Urinary bladder (tissue), 4 donors: Measurements from ENCODE around the gene ZNF474. TPM values are rescaled to one million over a fixed set of nuclear protein-coding genes. Genes with fewer than 3 reads are reported as not detected.

ENCODE experiments used
- DNase-seq: peaks from one replicate; pipeline ENCODE4 v3.0.0-alpha.2; 2015; ENCODE audit errors: extremely low spot score
- H3K27ac ChIP-seq: one replicate; pipeline ENCODE4 v1.5.1; 2013; ENCODE audit warnings: low read depth, mild to moderate bottlenecking, moderate library complexity
- H3K36me3 ChIP-seq: one replicate; pipeline ENCODE4 v1.6.1; 2013; ENCODE audit warnings: mild to moderate bottlenecking, moderate library complexity; ENCODE audit not compliant: insufficient read depth
- H3K4me1 ChIP-seq: one replicate; pipeline ENCODE4 v1.6.1; 2013; ENCODE audit warnings: mild to moderate bottlenecking, moderate library complexity; ENCODE audit not compliant: insufficient read depth
- H3K4me3 ChIP-seq: one replicate; pipeline ENCODE4 v1.5.1; 2013; ENCODE audit warnings: low read depth, low read length
- WGBS: extraction: QIAGEN DNeasy Blood & Tissue Kit; methylation state at CpG from one replicate; pipeline ENCODE4 v1.1.7; 2013; 5-methylcytosine and 5-hydroxymethylcytosine counted together
- polyA plus RNA-seq: library from polyadenylated mRNA; stranded (reverse); fragments of 200-250 nt; gene quantifications from one replicate; pipeline ENCODE4 v1.2.3, GENCODE V29; 2013
- total RNA-seq: library from RNA; depleted of rRNA; stranded (reverse); fragments of >200 nt; gene quantifications from one replicate; pipeline ENCODE4 v1.2.3, GENCODE V29; 2014
- donor health status: healthy with polysubstance abuse.
- donor health status: healthy.

The ZNF474 gene
- total and polyA plus RNA-seq, 2 donors = 0.13 to 0.21 TPM

- H3K4me3 ChIP-seq = no peak overlapping the region
- no peaks in the 10 kb centered on the region for H3K36me3 ChIP-seq
- H3K27ac ChIP-seq = no peak overlapping the region
- 77% methylated on average over 10 of the region's 10 CpGs for WGBS
- H3K4me1 ChIP-seq = peaks cover 2% of the 10 kb centered on the region
- DNase-seq = no peak
These were observed 23.0 kb downstream of the ZNF474 start for GRCh38 chr5:122152266-122152900.

GRCh38 chr5:122153230-122153629 is 23.9 kb downstream of the ZNF474 start:
- no peaks in the 10 kb centered on the region for H3K36me3 ChIP-seq
- H3K4me1 ChIP-seq = peaks cover 2% of the 10 kb centered on the region
- no peak for DNase-seq
- WGBS = 21% methylated on average over 2 of the region's 2 CpGs
- H3K27ac ChIP-seq = no peak overlapping the region
- no peak overlapping the region for H3K4me3 ChIP-seq

GRCh38 chr5:122153774-122154173 is 24.4 kb downstream of the ZNF474 start:
- H3K36me3 ChIP-seq = no peaks in the 10 kb centered on the region
- H3K27ac ChIP-seq = no peak overlapping the region
- WGBS = 86% methylated on average over 4 of the region's 4 CpGs
- peaks cover 2% of the 10 kb centered on the region for H3K4me1 ChIP-seq
- DNase-seq = no peak
- no peak overlapping the region for H3K4me3 ChIP-seq

- no peak for DNase-seq
- no peak overlapping the region for H3K4me3 ChIP-seq
- H3K27ac ChIP-seq = no peak overlapping the region
- H3K36me3 ChIP-seq = no peaks in the 10 kb centered on the region
- peaks cover 2% of the 10 kb centered on the region for H3K4me1 ChIP-seq
- 92% methylated on average over 5 of the region's 5 CpGs for WGBS
These were observed 25.1 kb downstream of the ZNF474 start for GRCh38 chr5:122154491-122154890.

GRCh38 chr5:122154910-122155309 is 25.6 kb downstream of the ZNF474 start:
- Histone ChIP-seq H3K4me1 (peaks cover 2% of the 10 kb centered on the region), H3K4me3 (no peak overlapping the region), H3K36me3 (no peaks in the 10 kb centered on the region), H3K27ac (no peak overlapping the region)
- 67% methylated on average over 7 of the region's 7 CpGs for WGBS
- no peak for DNase-seq

- Histone ChIP-seq H3K4me1 (peaks cover 2% of the 10 kb centered on the region), H3K27ac (no peak overlapping the region), H3K4me3 (no peak overlapping the region), H3K36me3 (no peaks in the 10 kb centered on the region)
- WGBS = 80% methylated on average over 3 of the region's 3 CpGs
- no peak for DNase-seq
These were observed 26.2 kb downstream of the ZNF474 start for GRCh38 chr5:122155546-122155945.

- Histone ChIP-seq H3K4me3 (no peak overlapping the region), H3K27ac (no peak overlapping the region), H3K36me3 (no peaks in the 10 kb centered on the region), H3K4me1 (peaks cover 2% of the 10 kb centered on the region)
- 48% methylated on average over 1 of the region's 1 CpG for WGBS
- DNase-seq = no peak
These were observed 27.5 kb downstream of the ZNF474 start for GRCh38 chr5:122156724-122157325.

- Histone ChIP-seq H3K36me3 (no peaks in the 10 kb centered on the region), H3K4me1 (no peaks in the 10 kb centered on the region), H3K27ac (no peak overlapping the region), H3K4me3 (no peak overlapping the region)
- DNase-seq = no peak
- 90% methylated on average over 3 of the region's 3 CpGs for WGBS
These were observed 32.8 kb downstream of the ZNF474 start for GRCh38 chr5:122162100-122162638.

- no peaks in the 10 kb centered on the region for H3K4me1 ChIP-seq
- H3K4me3 ChIP-seq = no peak overlapping the region
- H3K27ac ChIP-seq = peak overlapping the region; percentile 71
- DNase-seq = no peak
- no peaks in the 10 kb centered on the region for H3K36me3 ChIP-seq
- 41% methylated on average over 4 of the region's 4 CpGs for WGBS
These were observed 34.0 kb downstream of the ZNF474 start for GRCh38 chr5:122163121-122164069.

- DNase-seq = no peak
- Histone ChIP-seq H3K4me1 (no peaks in the 10 kb centered on the region), H3K27ac (no peak overlapping the region), H3K4me3 (no peak overlapping the region), H3K36me3 (no peaks in the 10 kb centered on the region)
These were observed 34.7 kb downstream of the ZNF474 start for GRCh38 chr5:122164070-122164435.

- Histone ChIP-seq H3K27ac (no peak overlapping the region), H3K36me3 (no peaks in the 10 kb centered on the region), H3K4me3 (no peak overlapping the region), H3K4me1 (no peaks in the 10 kb centered on the region)
- no peak for DNase-seq
- WGBS = 79% methylated on average over 3 of the region's 3 CpGs
These were observed 35.6 kb downstream of the ZNF474 start for GRCh38 chr5:122164831-122165558.

- 75% methylated on average over 3 of the region's 3 CpGs for WGBS
- Histone ChIP-seq H3K4me3 (no peak overlapping the region), H3K4me1 (no peaks in the 10 kb centered on the region), H3K36me3 (no peaks in the 10 kb centered on the region), H3K27ac (no peak overlapping the region)
- no peak for DNase-seq
These were observed 36.3 kb downstream of the ZNF474 start for GRCh38 chr5:122165559-122166078.
